ENCODE measurements around the gene BCOR. TPM values are rescaled to one million over a fixed set of nuclear protein-coding genes. Genes with fewer than 3 reads are reported as not detected.

The BCOR gene
- total and polyA plus RNA-seq, 2 donors: 24.4 to 28.9 TPM

GRCh38 chrX:40107291-40108161, 9.8 kb upstream of the BCOR start:
- DNase-seq (ENCODE audit: low read depth in 6 of 9, low spot score in 9 of 9): peak in 2 of 9 donors; percentile 31 to 56
- Histone ChIP-seq H3K36me3 (ENCODE audit: control insufficient read depth in 2 of 2, insufficient read depth in 2 of 2, low read length in 1 of 2) (no peaks in the 10 kb centered on the region), H3K4me3 (ENCODE audit: low read length in 2 of 2) (peak overlapping the region; percentile 72 to 73), H3K9me3 (ENCODE audit: control insufficient read depth in 2 of 2, insufficient read depth in 1 of 2, low read length in 1 of 2) (no peaks in the 10 kb centered on the region), H3K4me1 (ENCODE audit: control insufficient read depth in 2 of 2, insufficient read depth in 2 of 2, low read length in 2 of 2) (peaks cover 15 to 39% of the 10 kb centered on the region in 2 donors), H3K27me3 (ENCODE audit: control insufficient read depth in 2 of 2, insufficient read depth in 1 of 2, low read length in 1 of 2) (peaks cover 0 to 66% of the 10 kb centered on the region in 2 donors), H3K27ac (ENCODE audit: low read depth in 1 of 2, low read length in 1 of 2) (peak overlapping the region in 1 of 2 donors; percentile 81)
- 21% methylated on average over 76 of the region's 76 CpGs for WGBS

GRCh38 chrX:40106676-40107290, 9.0 kb upstream of the BCOR start:
- peak overlapping the region; percentile 72 to 73 for H3K4me3 ChIP-seq (ENCODE audit: low read length in 2 of 2)
- H3K4me1 ChIP-seq (ENCODE audit: control insufficient read depth in 2 of 2, insufficient read depth in 2 of 2, low read length in 2 of 2): peaks cover 15 to 36% of the 10 kb centered on the region in 2 donors
- no peaks in the 10 kb centered on the region for H3K36me3 ChIP-seq (ENCODE audit: control insufficient read depth in 2 of 2, insufficient read depth in 2 of 2, low read length in 1 of 2)
- no peak for DNase-seq (ENCODE audit: low read depth in 6 of 9, low spot score in 9 of 9)
- no peaks in the 10 kb centered on the region for H3K9me3 ChIP-seq (ENCODE audit: control insufficient read depth in 2 of 2, insufficient read depth in 1 of 2, low read length in 1 of 2)
- peak overlapping the region; percentile 81 to 83 for H3K27ac ChIP-seq (ENCODE audit: low read depth in 1 of 2, low read length in 1 of 2)
- H3K27me3 ChIP-seq (ENCODE audit: control insufficient read depth in 2 of 2, insufficient read depth in 1 of 2, low read length in 1 of 2): peaks cover 0 to 71% of the 10 kb centered on the region in 2 donors
- WGBS: 3% methylated on average over 36 of the region's 36 CpGs

GRCh38 chrX:40105835-40106675, 8.3 kb upstream of the BCOR start:
- under 1% methylated on average over 85 of the region's 85 CpGs for WGBS
- no peaks in the 10 kb centered on the region for H3K36me3 ChIP-seq (ENCODE audit: control insufficient read depth in 2 of 2, insufficient read depth in 2 of 2, low read length in 1 of 2)
- H3K27me3 ChIP-seq (ENCODE audit: control insufficient read depth in 2 of 2, insufficient read depth in 1 of 2, low read length in 1 of 2): peaks cover 0 to 78% of the 10 kb centered on the region in 2 donors
- peak in 3 of 9 donors; percentile 70 to 84 (median 70) for DNase-seq (ENCODE audit: low read depth in 6 of 9, low spot score in 9 of 9)
- H3K4me3 ChIP-seq (ENCODE audit: low read length in 2 of 2): peak overlapping the region; percentile 72 to 73
- peaks cover 15 to 38% of the 10 kb centered on the region in 2 donors for H3K4me1 ChIP-seq (ENCODE audit: control insufficient read depth in 2 of 2, insufficient read depth in 2 of 2, low read length in 2 of 2)
- no peaks in the 10 kb centered on the region for H3K9me3 ChIP-seq (ENCODE audit: control insufficient read depth in 2 of 2, insufficient read depth in 1 of 2, low read length in 1 of 2)
- H3K27ac ChIP-seq (ENCODE audit: low read depth in 1 of 2, low read length in 1 of 2): peak overlapping the region; percentile 83

- H3K27ac ChIP-seq (ENCODE audit: low read depth in 1 of 2, low read length in 1 of 2): peak overlapping the region; percentile 83
- peaks cover 0 to 81% of the 10 kb centered on the region in 2 donors for H3K27me3 ChIP-seq (ENCODE audit: control insufficient read depth in 2 of 2, insufficient read depth in 1 of 2, low read length in 1 of 2)
- no peaks in the 10 kb centered on the region for H3K9me3 ChIP-seq (ENCODE audit: control insufficient read depth in 2 of 2, insufficient read depth in 1 of 2, low read length in 1 of 2)
- H3K4me3 ChIP-seq (ENCODE audit: low read length in 2 of 2): peak overlapping the region; percentile 72 to 73
- H3K4me1 ChIP-seq (ENCODE audit: control insufficient read depth in 2 of 2, insufficient read depth in 2 of 2, low read length in 2 of 2): peaks cover 15 to 40% of the 10 kb centered on the region in 2 donors
- peak in 3 of 9 donors; percentile 28 to 61 (median 40) for DNase-seq (ENCODE audit: low read depth in 6 of 9, low spot score in 9 of 9)
- no peaks in the 10 kb centered on the region for H3K36me3 ChIP-seq (ENCODE audit: control insufficient read depth in 2 of 2, insufficient read depth in 2 of 2, low read length in 1 of 2)
- whole genome bisulfite sequencing: under 1% methylated on average over 93 of the region's 94 CpGs
These were observed 7.5 kb upstream of the BCOR start for GRCh38 chrX:40104985-40105834.

- peak overlapping the region; percentile 30 to 72 for H3K4me3 ChIP-seq (ENCODE audit: low read length in 2 of 2)
- WGBS: 16% methylated on average over 39 of the region's 39 CpGs
- DNase-seq (ENCODE audit: low read depth in 6 of 9, low spot score in 9 of 9): no peak
- peaks cover 0 to 83% of the 10 kb centered on the region in 2 donors for H3K27me3 ChIP-seq (ENCODE audit: control insufficient read depth in 2 of 2, insufficient read depth in 1 of 2, low read length in 1 of 2)
- H3K9me3 ChIP-seq (ENCODE audit: control insufficient read depth in 2 of 2, insufficient read depth in 1 of 2, low read length in 1 of 2): no peaks in the 10 kb centered on the region
- H3K36me3 ChIP-seq (ENCODE audit: control insufficient read depth in 2 of 2, insufficient read depth in 2 of 2, low read length in 1 of 2): no peaks in the 10 kb centered on the region
- peak overlapping the region in 1 of 2 donors; percentile 52 for H3K27ac ChIP-seq (ENCODE audit: low read depth in 1 of 2, low read length in 1 of 2)
- peaks cover 21 to 43% of the 10 kb centered on the region in 2 donors for H3K4me1 ChIP-seq (ENCODE audit: control insufficient read depth in 2 of 2, insufficient read depth in 2 of 2, low read length in 2 of 2)
These were observed 6.8 kb upstream of the BCOR start for GRCh38 chrX:40104630-40104984.

GRCh38 chrX:40103565-40104323, 6.0 kb upstream of the BCOR start:
- no peak overlapping the region for H3K27ac ChIP-seq (ENCODE audit: low read depth in 1 of 2, low read length in 1 of 2)
- no peaks in the 10 kb centered on the region for H3K9me3 ChIP-seq (ENCODE audit: control insufficient read depth in 2 of 2, insufficient read depth in 1 of 2, low read length in 1 of 2)
- no peaks in the 10 kb centered on the region for H3K36me3 ChIP-seq (ENCODE audit: control insufficient read depth in 2 of 2, insufficient read depth in 2 of 2, low read length in 1 of 2)
- WGBS: 97% methylated on average over 22 of the region's 22 CpGs
- H3K4me3 ChIP-seq (ENCODE audit: low read length in 2 of 2): no peak overlapping the region
- no peak for DNase-seq (ENCODE audit: low read depth in 6 of 9, low spot score in 9 of 9)
- peaks cover 23 to 50% of the 10 kb centered on the region in 2 donors for H3K4me1 ChIP-seq (ENCODE audit: control insufficient read depth in 2 of 2, insufficient read depth in 2 of 2, low read length in 2 of 2)
- peaks cover 0 to 89% of the 10 kb centered on the region in 2 donors for H3K27me3 ChIP-seq (ENCODE audit: control insufficient read depth in 2 of 2, insufficient read depth in 1 of 2, low read length in 1 of 2)

- Histone ChIP-seq H3K27ac (ENCODE audit: low read depth in 1 of 2, low read length in 1 of 2) (no peak overlapping the region), H3K4me1 (ENCODE audit: control insufficient read depth in 2 of 2, insufficient read depth in 2 of 2, low read length in 2 of 2) (peaks cover 13 to 43% of the 10 kb centered on the region in 2 donors)
- WGBS: 98% methylated on average over 65 of the region's 65 CpGs
These were observed 4.9 kb upstream of the BCOR start for GRCh38 chrX:40102393-40103381.

More at GRCh38 chrX:40102393-40103381, 4.9 kb upstream of the BCOR start:
- Histone ChIP-seq H3K9me3 (ENCODE audit: control insufficient read depth in 2 of 2, insufficient read depth in 1 of 2, low read length in 1 of 2) (no peaks in the 10 kb centered on the region), H3K4me3 (ENCODE audit: low read length in 2 of 2) (no peak overlapping the region), H3K36me3 (ENCODE audit: control insufficient read depth in 2 of 2, insufficient read depth in 2 of 2, low read length in 1 of 2) (no peaks in the 10 kb centered on the region), H3K27me3 (ENCODE audit: control insufficient read depth in 2 of 2, insufficient read depth in 1 of 2, low read length in 1 of 2) (peaks cover 0 to 85% of the 10 kb centered on the region in 2 donors)
- DNase-seq (ENCODE audit: low read depth in 6 of 9, low spot score in 9 of 9): no peak

Measured in thymus (tissue), 11 donors.